GM12891 (cell line): ENCODE data around the gene NEURL4.

Experiments used
- POLR2A ChIP-seq: IDR thresholded peaks from 2 replicates; pipeline ENCODE4 v1.6.1; 2011; ENCODE audit warnings: low read depth, low read length, control low read depth
- POLR2AphosphoS5 ChIP-seq: IDR thresholded peaks from 2 replicates; pipeline ENCODE4 v1.6.1; 2011; ENCODE audit warnings: low read depth, low read length, control low read depth

GRCh38 chr17:7327501-7327900, 1.6 kb downstream of the NEURL4 start:
- no peak for TF ChIP-seq POLR2AphosphoS5
- no peak for TF ChIP-seq POLR2A
